GM19372 (cell line): ENCODE measurements around the gene PERP.
"Not testable (repeated sequence)": the region's sequence is repeated elsewhere in the genome, so short reads cannot be mapped to it uniquely, and the experiment has no call there.

ENCODE experiments used
- ATAC-seq: cut with Tn5 transposase; IDR thresholded peaks from one replicate; pipeline ENCODE4 v1.9.1; 2021; ENCODE audit warnings: mild to moderate bottlenecking, low read depth, moderate library complexity; ENCODE audit not compliant: unreplicated experiment

The PERP gene

GRCh38 chr6:138105880-138106664, 1.1 kb downstream of the PERP start:
- no peak for ATAC-seq

GRCh38 chr6:138105446-138105845, 1.8 kb downstream of the PERP start:
- no peak for ATAC-seq

- ATAC-seq = no peak
Observed at GRCh38 chr6:138104618-138105213, 2.5 kb downstream of the PERP start.

- ATAC-seq = no peak
Observed at GRCh38 chr6:138103871-138104270, 3.3 kb downstream of the PERP start.

GRCh38 chr6:138101946-138102731, 5.1 kb downstream of the PERP start:
- ATAC-seq = no peak

- no peak for ATAC-seq
Observed at GRCh38 chr6:138099832-138100231, 7.4 kb downstream of the PERP start.

GRCh38 chr6:138098306-138098705, 8.9 kb downstream of the PERP start:
- ATAC-seq = no peak

GRCh38 chr6:138094260-138094659, 13.0 kb downstream of the PERP start:
- ATAC-seq = no peak

GRCh38 chr6:138093632-138094031, 13.6 kb downstream of the PERP start:
- ATAC-seq = no peak

- ATAC-seq = no peak
Observed at GRCh38 chr6:138092686-138093085, 14.5 kb downstream of the PERP start.

- no peak for ATAC-seq
Observed at GRCh38 chr6:138089325-138089724, 17.9 kb downstream of the PERP start.

GRCh38 chr6:138088326-138088762, 18.9 kb downstream of the PERP start:
- no peak for ATAC-seq

- ATAC-seq = no peak
Observed at GRCh38 chr6:138087593-138088325, 19.5 kb downstream of the PERP start.

GRCh38 chr6:138086573-138087196, 20.5 kb downstream of the PERP start:
- no peak for ATAC-seq

GRCh38 chr6:138085839-138086222, 21.4 kb downstream of the PERP start:
- ATAC-seq = no peak

GRCh38 chr6:138084904-138085838, 22.0 kb downstream of the PERP start:
- no peak for ATAC-seq

- no peak for ATAC-seq
Observed at GRCh38 chr6:138082232-138082631, 25.0 kb downstream of the PERP start.

- not testable (repeated sequence) for ATAC-seq
Observed at GRCh38 chr6:138079556-138079955, 27.7 kb downstream of the PERP start.

- no peak for ATAC-seq
Observed at GRCh38 chr6:138078491-138078890, 28.7 kb downstream of the PERP start.
